Spinal cord (tissue), 10 donors: ENCODE results near the gene PDPR. TPM values are rescaled to one million over a fixed set of nuclear protein-coding genes. Genes with fewer than 3 reads are reported as not detected.
"Not testable (repeated sequence)": the region's sequence is repeated elsewhere in the genome, so short reads cannot be mapped to it uniquely, and the experiment has no call there.

Source experiments
- DNase-seq, 6 donors: peaks; one replicate each; pipeline versions ENCODE4 v3.0.0 to v3.0.0-alpha.2; 2013 to 2015; ENCODE audit warnings: low spot score in 6 of 6, low read depth in 4 of 6
- H3K27ac ChIP-seq: one replicate; pipeline ENCODE4 v1.5.1; 2013; ENCODE audit warnings: low read depth, low read length, control low read depth
- H3K27me3 ChIP-seq: one replicate; pipeline ENCODE4 v1.6.1; 2013; ENCODE audit warnings: low read length; ENCODE audit not compliant: control insufficient read depth, insufficient read depth
- H3K36me3 ChIP-seq: one replicate; pipeline ENCODE4 v1.6.1; 2013; ENCODE audit warnings: low read length; ENCODE audit not compliant: control insufficient read depth, insufficient read depth
- H3K4me1 ChIP-seq: one replicate; pipeline ENCODE4 v1.6.1; 2013; ENCODE audit warnings: low read length; ENCODE audit not compliant: control insufficient read depth, insufficient read depth
- H3K4me3 ChIP-seq: one replicate; pipeline ENCODE4 v1.5.1; 2013; ENCODE audit warnings: low read depth, low read length, control low read depth
- H3K9me3 ChIP-seq: one replicate; pipeline ENCODE4 v1.6.1; 2013; ENCODE audit warnings: low read length; ENCODE audit not compliant: control insufficient read depth, insufficient read depth
- WGBS: methylation state at CpG from one replicate; pipeline ENCODE4 v1.1.5; 2013; ENCODE audit warnings: missing lambda C conversion rate; ENCODE audit not compliant: insufficient coverage; 5-methylcytosine and 5-hydroxymethylcytosine counted together
- polyA plus RNA-seq, 2 donors: library from polyadenylated mRNA; unstranded; fragments of 120-200 nt; gene quantifications; one replicate each; pipeline ENCODE4 v1.2.1, GENCODE V29; 2013; ENCODE audit not compliant: insufficient read length in 2 of 2
- total RNA-seq, 2 donors: library from RNA; depleted of rRNA in 1 of 2; stranded (reverse); fragments of 120-200 nt in 1 of 2; fragments of >200 nt in 1 of 2; gene quantifications; one replicate each; pipeline versions ENCODE4 v1.2.3 to v1.2.4, GENCODE V29; 2013 to 2014
- donor health status: healthy.

The PDPR gene
- total and polyA plus RNA-seq, 4 donors: 16.1 to 26.1 (median 22.1) TPM

GRCh38 chr16:70149296-70149695 is 35.2 kb downstream of the PDPR start:
- not testable (repeated sequence) for H3K27ac ChIP-seq, H3K4me3 ChIP-seq, DNase-seq, H3K9me3 ChIP-seq, H3K27me3 ChIP-seq, H3K4me1 ChIP-seq
- WGBS: 100% methylated on average over 5 of the region's 8 CpGs
- H3K36me3 ChIP-seq: peaks cover 75% of the 10 kb centered on the region

GRCh38 chr16:70151391-70151790 is 37.3 kb downstream of the PDPR start:
- H3K36me3 ChIP-seq: peaks cover 88% of the 10 kb centered on the region
- H3K9me3 ChIP-seq: no peaks in the 10 kb centered on the region
- no peak overlapping the region for H3K27ac ChIP-seq
- H3K4me1 ChIP-seq: no peaks in the 10 kb centered on the region
- H3K4me3 ChIP-seq: no peak overlapping the region
- no peaks in the 10 kb centered on the region for H3K27me3 ChIP-seq
- DNase-seq: no peak
- WGBS: no CpG with 5 or more reads among the region's 2 CpGs

- WGBS: 93% methylated on average over 9 of the region's 17 CpGs
- Histone ChIP-seq H3K9me3 (no peaks in the 10 kb centered on the region), H3K36me3 (peaks cover 94% of the 10 kb centered on the region), H3K27ac (no peak overlapping the region), H3K4me1 (no peaks in the 10 kb centered on the region), H3K27me3 (no peaks in the 10 kb centered on the region), H3K4me3 (no peak overlapping the region)
- peak in 1 of 6 donors; percentile 2 for DNase-seq
Measured at GRCh38 chr16:70151941-70152509, 37.9 kb downstream of the PDPR start.

GRCh38 chr16:70152578-70153302 is 38.6 kb downstream of the PDPR start:
- 96% methylated on average over 13 of the region's 13 CpGs for WGBS
- Histone ChIP-seq H3K27me3 (no peaks in the 10 kb centered on the region), H3K9me3 (no peaks in the 10 kb centered on the region), H3K4me1 (no peaks in the 10 kb centered on the region), H3K27ac (peak overlapping the region; percentile 18), H3K36me3 (peaks cover 99% of the 10 kb centered on the region), H3K4me3 (no peak overlapping the region)
- peak in 1 of 6 donors; percentile 7 for DNase-seq

GRCh38 chr16:70154736-70155135 is 40.6 kb downstream of the PDPR start:
- H3K9me3 ChIP-seq, H3K4me3 ChIP-seq, H3K4me1 ChIP-seq, H3K27me3 ChIP-seq, DNase-seq, H3K27ac ChIP-seq: not testable (repeated sequence)
- H3K36me3 ChIP-seq: peaks cover 97% of the 10 kb centered on the region
- WGBS: 98% methylated on average over 9 of the region's 10 CpGs

- no peak for DNase-seq
Measured at GRCh38 chr16:70156207-70156978, 42.3 kb downstream of the PDPR start.

GRCh38 chr16:70157105-70157476 is 43.0 kb downstream of the PDPR start:
- no peaks in the 10 kb centered on the region for H3K9me3 ChIP-seq
- no peaks in the 10 kb centered on the region for H3K27me3 ChIP-seq
- WGBS: 80% methylated on average over 6 of the region's 11 CpGs
- H3K4me3 ChIP-seq: no peak overlapping the region
- H3K27ac ChIP-seq: no peak overlapping the region
- no peak for DNase-seq
- H3K4me1 ChIP-seq: no peaks in the 10 kb centered on the region
- H3K36me3 ChIP-seq: peaks cover 92% of the 10 kb centered on the region

More at GRCh38 chr16:70156207-70156978, 42.3 kb downstream of the PDPR start:
- Histone ChIP-seq H3K4me3 (no peak overlapping the region), H3K9me3 (no peaks in the 10 kb centered on the region), H3K4me1 (no peaks in the 10 kb centered on the region), H3K36me3 (peaks cover 97% of the 10 kb centered on the region), H3K27me3 (no peaks in the 10 kb centered on the region), H3K27ac (no peak overlapping the region)
- 92% methylated on average over 27 of the region's 29 CpGs for WGBS

- H3K27ac ChIP-seq: no peak overlapping the region
- no peaks in the 10 kb centered on the region for H3K27me3 ChIP-seq
- H3K4me1 ChIP-seq: no peaks in the 10 kb centered on the region
- peaks cover 88% of the 10 kb centered on the region for H3K36me3 ChIP-seq
- H3K9me3 ChIP-seq: no peaks in the 10 kb centered on the region
- 95% methylated on average over 7 of the region's 8 CpGs for WGBS
- no peak overlapping the region for H3K4me3 ChIP-seq
- no peak for DNase-seq
Measured at GRCh38 chr16:70157477-70158260, 43.5 kb downstream of the PDPR start.

- Histone ChIP-seq H3K9me3 (no peaks in the 10 kb centered on the region), H3K4me3 (no peak overlapping the region), H3K27me3 (no peaks in the 10 kb centered on the region), H3K4me1 (no peaks in the 10 kb centered on the region), H3K27ac (no peak overlapping the region), H3K36me3 (peaks cover 85% of the 10 kb centered on the region)
- peak in 1 of 6 donors; percentile 2 for DNase-seq
- WGBS: 80% methylated on average over 3 of the region's 7 CpGs
Measured at GRCh38 chr16:70158261-70158939, 44.3 kb downstream of the PDPR start.
